Esophagus muscularis mucosa (tissue), 4 donors: ENCODE data around the gene ENAM.

ENCODE experiments used
- CTCF ChIP-seq, 3 experiments: fragments of 200-600 bp in 2 of 3; fragments of 450-650 bp in 1 of 3; sonication (generic) in 2 of 3; IDR thresholded peaks; one replicate each; pipeline ENCODE4 v1.5.1; 2017 to 2019; ENCODE audit warnings: antibody characterized with exemption in 3 of 3, mild to moderate bottlenecking in 2 of 3, moderate library complexity in 1 of 3
- EP300 ChIP-seq: sonication (generic); formaldehyde crosslinking; IDR thresholded peaks from one replicate; pipeline ENCODE4 v1.6.1; 2017; ENCODE audit warnings: antibody characterized with exemption
- POLR2A ChIP-seq: fragments of 450-650 bp; IDR thresholded peaks from one replicate; pipeline ENCODE4 v1.6.1; 2017; ENCODE audit warnings: antibody characterized with exemption, moderate library complexity, mild to moderate bottlenecking, low read depth
- POLR2AphosphoS5 ChIP-seq, 2 donors: sonication (generic); formaldehyde crosslinking; IDR thresholded peaks; one replicate each; pipeline ENCODE4 v1.6.1; 2017; ENCODE audit warnings: antibody characterized with exemption in 2 of 2

GRCh38 chr4:70627620-70628019, 924 bp upstream of the ENAM start:
- TF ChIP-seq CTCF (IDR thresholded peaks at IDR 0.05) (no peak), POLR2AphosphoS5 (IDR thresholded peaks at IDR 0.05) (no peak), POLR2A (no peak), EP300 (no peak)
